Thymus (tissue), 11 donors: ENCODE data around the gene C3AR1. TPM values are rescaled to one million over a fixed set of nuclear protein-coding genes. Genes with fewer than 3 reads are reported as not detected.
"Not testable (repeated sequence)": the region's sequence is repeated elsewhere in the genome, so short reads cannot be mapped to it uniquely, and the experiment has no call there.

Source experiments
- DNase-seq, 9 donors: peaks; one replicate each; pipeline ENCODE4 v3.0.0-alpha.2; 2013; ENCODE audit warnings: low spot score in 9 of 9, low read depth in 6 of 9, missing footprints in 1 of 9
- H3K27ac ChIP-seq, 2 donors: one replicate each; pipeline ENCODE4 v1.5.1; 2013; ENCODE audit warnings: control low read depth in 1 of 2, low read depth in 1 of 2, low read length in 1 of 2, mild to moderate bottlenecking in 1 of 2, moderate library complexity in 1 of 2
- H3K27me3 ChIP-seq, 2 donors: one replicate each; pipeline ENCODE4 v1.5.1; 2013; ENCODE audit warnings: low read length in 1 of 2; ENCODE audit not compliant: control insufficient read depth in 2 of 2, insufficient read depth in 1 of 2
- H3K36me3 ChIP-seq, 2 donors: one replicate each; pipeline ENCODE4 v1.5.1; 2013; ENCODE audit warnings: low read length in 1 of 2, mild to moderate bottlenecking in 1 of 2, moderate library complexity in 1 of 2; ENCODE audit not compliant: control insufficient read depth in 2 of 2, insufficient read depth in 2 of 2
- H3K4me1 ChIP-seq, 2 donors: one replicate each; pipeline ENCODE4 v1.5.1; 2013; ENCODE audit warnings: low read length in 2 of 2; ENCODE audit not compliant: control insufficient read depth in 2 of 2, insufficient read depth in 2 of 2
- H3K4me3 ChIP-seq, 2 donors: one replicate each; pipeline ENCODE4 v1.5.1; 2013; ENCODE audit warnings: low read length in 2 of 2, control low read depth in 1 of 2, mild to moderate bottlenecking in 1 of 2
- H3K9me3 ChIP-seq, 2 donors: one replicate each; pipeline ENCODE4 v1.5.1; 2013; ENCODE audit warnings: low read length in 1 of 2, mild to moderate bottlenecking in 1 of 2; ENCODE audit not compliant: control insufficient read depth in 2 of 2, insufficient read depth in 1 of 2
- WGBS: extraction: QIAGEN DNeasy Blood & Tissue Kit; methylation state at CpG from one replicate; pipeline ENCODE4 v1.1.7; 2013; 5-methylcytosine and 5-hydroxymethylcytosine counted together
- polyA plus RNA-seq: library from polyadenylated mRNA; stranded (reverse); fragments of 200-250 nt; gene quantifications from one replicate; pipeline ENCODE4 v1.2.3, GENCODE V29; 2013
- total RNA-seq: library from RNA; stranded (reverse); fragments of 120-200 nt; gene quantifications from one replicate; pipeline ENCODE4 v1.2.4, GENCODE V29; 2013
- donor health status: healthy.

Gene C3AR1
- total and polyA plus RNA-seq, 2 donors = 8.2 to 9.6 TPM

- no peaks in the 10 kb centered on the region for H3K9me3 ChIP-seq
- H3K4me3 ChIP-seq = no peak overlapping the region
- H3K27ac ChIP-seq = no peak overlapping the region
- DNase-seq = no peak
- 98% methylated on average over 15 of the region's 15 CpGs for WGBS
- no peaks in the 10 kb centered on the region for H3K36me3 ChIP-seq
- H3K4me1 ChIP-seq = peaks cover 12 to 21% of the 10 kb centered on the region in 2 donors
- H3K27me3 ChIP-seq = no peaks in the 10 kb centered on the region
Measured at GRCh38 chr12:8028267-8028666, 37.9 kb downstream of the C3AR1 start.

GRCh38 chr12:8027856-8028255, 38.3 kb downstream of the C3AR1 start:
- no peaks in the 10 kb centered on the region for H3K36me3 ChIP-seq
- no peaks in the 10 kb centered on the region for H3K9me3 ChIP-seq
- 89% methylated on average over 5 of the region's 5 CpGs for WGBS
- no peak overlapping the region for H3K4me3 ChIP-seq
- no peak overlapping the region for H3K27ac ChIP-seq
- DNase-seq = no peak
- no peaks in the 10 kb centered on the region for H3K27me3 ChIP-seq
- H3K4me1 ChIP-seq = peaks cover 11 to 17% of the 10 kb centered on the region in 2 donors

DNA sequence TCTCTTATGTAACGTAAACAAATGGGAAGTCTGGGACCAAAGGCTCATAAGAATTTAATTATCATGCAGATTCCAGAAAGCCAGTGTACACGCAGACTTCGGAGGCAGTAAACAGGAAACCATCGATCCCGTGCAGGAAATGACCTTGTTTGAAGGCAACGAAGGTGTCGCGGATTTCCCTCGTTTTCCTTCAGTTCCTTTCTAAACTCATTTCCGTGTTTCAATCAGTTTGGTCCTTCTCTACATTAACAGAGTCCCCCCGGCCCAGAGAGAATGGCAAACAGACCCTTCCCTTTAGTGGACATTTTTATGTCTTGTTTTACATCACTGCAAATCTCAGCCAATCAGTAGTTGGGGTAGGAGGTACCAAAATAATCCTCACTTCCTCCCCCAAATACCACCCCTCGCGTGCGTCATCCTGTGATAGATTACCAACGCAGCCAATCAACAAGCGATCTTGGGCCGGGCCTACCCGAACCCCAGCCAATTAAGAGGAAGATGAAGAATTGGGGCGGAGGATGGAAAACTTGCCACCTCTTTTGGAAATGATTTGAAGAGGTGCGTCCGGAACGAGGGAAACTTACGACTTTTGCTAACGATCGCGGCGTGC, 39.8 kb downstream of the C3AR1 start:
- Histone ChIP-seq H3K4me1 (peaks cover 4 to 10% of the 10 kb centered on the region in 2 donors), H3K36me3 (no peaks in the 10 kb centered on the region), H3K4me3 (peak overlapping the region; percentile 73 to 78), H3K9me3 (no peaks in the 10 kb centered on the region), H3K27me3 (no peaks in the 10 kb centered on the region), H3K27ac (peak overlapping the region; percentile 98 to 99)
- peak; percentile 92 to 100 (median 98) for DNase-seq
- 0% methylated on average over 27 of the region's 27 CpGs for WGBS

GRCh38 chr12:8018666-8019581, 47.2 kb downstream of the C3AR1 start:
- WGBS = 2% methylated on average over 58 of the region's 58 CpGs
- H3K27me3 ChIP-seq = peaks cover 0 to 16% of the 10 kb centered on the region in 2 donors

DNA sequence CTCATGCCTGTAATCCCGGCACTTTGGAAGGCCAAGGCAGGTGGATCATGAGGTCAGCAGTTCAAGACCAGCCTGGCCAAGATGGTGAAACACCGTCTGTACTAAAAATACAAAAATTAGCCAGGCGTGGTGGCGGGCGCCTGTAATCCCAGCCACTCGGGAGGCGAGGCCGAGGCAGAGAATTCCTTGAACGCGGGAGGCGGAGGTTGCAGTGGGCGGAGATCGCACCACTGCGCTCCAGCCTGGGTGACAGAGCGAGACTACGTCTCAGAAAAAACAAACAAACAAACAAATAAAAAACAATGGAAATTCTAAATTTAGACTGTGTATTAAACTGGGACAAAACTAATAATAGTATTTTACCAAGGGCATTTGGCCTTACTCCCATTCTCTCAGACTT, 47.9 kb downstream of the C3AR1 start:
- not testable (repeated sequence) for H3K36me3 ChIP-seq, DNase-seq, H3K9me3 ChIP-seq, H3K27ac ChIP-seq
- H3K27me3 ChIP-seq = peaks cover 0 to 16% of the 10 kb centered on the region in 2 donors
- peaks cover 0 to 10% of the 10 kb centered on the region in 2 donors for H3K4me1 ChIP-seq
- WGBS = 77% methylated on average over 16 of the region's 16 CpGs
- H3K4me3 ChIP-seq = peak overlapping the region; percentile 57 to 63

More at GRCh38 chr12:8018666-8019581, 47.2 kb downstream of the C3AR1 start:
- no peaks in the 10 kb centered on the region for H3K9me3 ChIP-seq
- peak overlapping the region; percentile 57 to 63 for H3K4me3 ChIP-seq
- peaks cover 0 to 10% of the 10 kb centered on the region in 2 donors for H3K4me1 ChIP-seq
- H3K36me3 ChIP-seq = no peaks in the 10 kb centered on the region
- DNase-seq = peak in 7 of 9 donors; percentile 50 to 87 (median 61)
- peak overlapping the region in 1 of 2 donors; percentile 5 for H3K27ac ChIP-seq

DNA sequence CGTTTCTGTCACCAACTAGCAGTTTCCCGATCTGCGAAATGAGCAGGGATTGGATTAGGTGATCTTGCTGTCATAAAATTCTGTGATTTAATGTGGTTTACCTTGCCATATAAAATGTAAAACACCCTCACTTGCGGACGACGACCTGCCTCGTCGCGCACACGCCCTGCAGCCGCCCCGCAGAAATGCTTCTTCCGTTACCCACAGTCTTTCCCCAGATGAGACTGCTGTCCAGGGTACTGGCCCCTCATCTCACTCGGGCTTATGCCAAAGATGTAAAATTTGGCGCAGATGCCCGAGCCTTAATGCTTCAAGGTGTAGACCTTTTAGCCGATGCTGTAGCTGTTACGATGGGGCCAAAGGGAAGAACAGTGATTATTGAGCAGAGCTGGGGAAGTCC, 51.3 kb downstream of the C3AR1 start:
- Histone ChIP-seq H3K27me3 (peaks cover 0 to 16% of the 10 kb centered on the region in 2 donors), H3K36me3 (no peaks in the 10 kb centered on the region), H3K4me3 (no peak overlapping the region), H3K9me3 (no peaks in the 10 kb centered on the region), H3K27ac (no peak overlapping the region), H3K4me1 (peaks cover 0 to 10% of the 10 kb centered on the region in 2 donors)
- DNase-seq = no peak
- WGBS = 95% methylated on average over 18 of the region's 18 CpGs

- no peak overlapping the region for H3K4me3 ChIP-seq
- no peak overlapping the region for H3K27ac ChIP-seq
- no peaks in the 10 kb centered on the region for H3K36me3 ChIP-seq
- WGBS = 96% methylated on average over 7 of the region's 7 CpGs
- peaks cover 0 to 2% of the 10 kb centered on the region in 2 donors for H3K27me3 ChIP-seq
- no peaks in the 10 kb centered on the region for H3K4me1 ChIP-seq
- DNase-seq = no peak
- H3K9me3 ChIP-seq = no peaks in the 10 kb centered on the region
Measured at GRCh38 chr12:8012651-8013309, 53.4 kb downstream of the C3AR1 start.

GRCh38 chr12:8011331-8011730, 54.8 kb downstream of the C3AR1 start:
- Histone ChIP-seq H3K4me3 (no peak overlapping the region), H3K27me3 (no peaks in the 10 kb centered on the region), H3K36me3 (no peaks in the 10 kb centered on the region), H3K27ac (no peak overlapping the region), H3K4me1 (no peaks in the 10 kb centered on the region), H3K9me3 (no peaks in the 10 kb centered on the region)
- WGBS = 94% methylated on average over 7 of the region's 7 CpGs
- DNase-seq = no peak
